Spinal cord (tissue), 10 donors: Measurements from ENCODE around the gene SIGLEC12. TPM values are rescaled to one million over a fixed set of nuclear protein-coding genes. Genes with fewer than 3 reads are reported as not detected.

Experiments used
- DNase-seq, 6 donors: peaks; one replicate each; pipeline versions ENCODE4 v3.0.0 to v3.0.0-alpha.2; 2013 to 2015; ENCODE audit warnings: low spot score in 6 of 6, low read depth in 4 of 6
- H3K27ac ChIP-seq: one replicate; pipeline ENCODE4 v1.5.1; 2013; ENCODE audit warnings: low read depth, low read length, control low read depth
- H3K27me3 ChIP-seq: one replicate; pipeline ENCODE4 v1.6.1; 2013; ENCODE audit warnings: low read length; ENCODE audit not compliant: control insufficient read depth, insufficient read depth
- H3K36me3 ChIP-seq: one replicate; pipeline ENCODE4 v1.6.1; 2013; ENCODE audit warnings: low read length; ENCODE audit not compliant: control insufficient read depth, insufficient read depth
- H3K4me1 ChIP-seq: one replicate; pipeline ENCODE4 v1.6.1; 2013; ENCODE audit warnings: low read length; ENCODE audit not compliant: control insufficient read depth, insufficient read depth
- H3K4me3 ChIP-seq: one replicate; pipeline ENCODE4 v1.5.1; 2013; ENCODE audit warnings: low read depth, low read length, control low read depth
- H3K9me3 ChIP-seq: one replicate; pipeline ENCODE4 v1.6.1; 2013; ENCODE audit warnings: low read length; ENCODE audit not compliant: control insufficient read depth, insufficient read depth
- WGBS: methylation state at CpG from one replicate; pipeline ENCODE4 v1.1.5; 2013; ENCODE audit warnings: missing lambda C conversion rate; ENCODE audit not compliant: insufficient coverage; 5-methylcytosine and 5-hydroxymethylcytosine counted together
- polyA plus RNA-seq, 2 donors: library from polyadenylated mRNA; unstranded; fragments of 120-200 nt; gene quantifications; one replicate each; pipeline ENCODE4 v1.2.1, GENCODE V29; 2013; ENCODE audit not compliant: insufficient read length in 2 of 2
- total RNA-seq, 2 donors: library from RNA; depleted of rRNA in 1 of 2; stranded (reverse); fragments of 120-200 nt in 1 of 2; fragments of >200 nt in 1 of 2; gene quantifications; one replicate each; pipeline versions ENCODE4 v1.2.3 to v1.2.4, GENCODE V29; 2013 to 2014
- donor health status: healthy.

SIGLEC12 gene
- total and polyA plus RNA-seq, 4 donors: 0.06 TPM; not detected in 3

GRCh38 chr19:51544038-51544437 lies 42.4 kb upstream of the SIGLEC12 start:
- peaks cover 9% of the 10 kb centered on the region for H3K27me3 ChIP-seq
- H3K4me3 ChIP-seq: no peak overlapping the region
- 93% methylated on average over 3 of the region's 6 CpGs for WGBS

GRCh38 chr19:51542699-51543098 lies 41.1 kb upstream of the SIGLEC12 start:
- WGBS: 67% methylated on average over 4 of the region's 5 CpGs
- DNase-seq: no peak
- H3K27me3 ChIP-seq: peaks cover 10% of the 10 kb centered on the region
- no peaks in the 10 kb centered on the region for H3K36me3 ChIP-seq
- no peaks in the 10 kb centered on the region for H3K9me3 ChIP-seq
- H3K27ac ChIP-seq: no peak overlapping the region
- no peak overlapping the region for H3K4me3 ChIP-seq
- H3K4me1 ChIP-seq: no peaks in the 10 kb centered on the region

More at GRCh38 chr19:51544038-51544437, 42.4 kb upstream of the SIGLEC12 start:
- Histone ChIP-seq H3K4me1 (no peaks in the 10 kb centered on the region), H3K27ac (no peak overlapping the region), H3K36me3 (no peaks in the 10 kb centered on the region), H3K9me3 (no peaks in the 10 kb centered on the region)
- DNase-seq: no peak

DNA sequence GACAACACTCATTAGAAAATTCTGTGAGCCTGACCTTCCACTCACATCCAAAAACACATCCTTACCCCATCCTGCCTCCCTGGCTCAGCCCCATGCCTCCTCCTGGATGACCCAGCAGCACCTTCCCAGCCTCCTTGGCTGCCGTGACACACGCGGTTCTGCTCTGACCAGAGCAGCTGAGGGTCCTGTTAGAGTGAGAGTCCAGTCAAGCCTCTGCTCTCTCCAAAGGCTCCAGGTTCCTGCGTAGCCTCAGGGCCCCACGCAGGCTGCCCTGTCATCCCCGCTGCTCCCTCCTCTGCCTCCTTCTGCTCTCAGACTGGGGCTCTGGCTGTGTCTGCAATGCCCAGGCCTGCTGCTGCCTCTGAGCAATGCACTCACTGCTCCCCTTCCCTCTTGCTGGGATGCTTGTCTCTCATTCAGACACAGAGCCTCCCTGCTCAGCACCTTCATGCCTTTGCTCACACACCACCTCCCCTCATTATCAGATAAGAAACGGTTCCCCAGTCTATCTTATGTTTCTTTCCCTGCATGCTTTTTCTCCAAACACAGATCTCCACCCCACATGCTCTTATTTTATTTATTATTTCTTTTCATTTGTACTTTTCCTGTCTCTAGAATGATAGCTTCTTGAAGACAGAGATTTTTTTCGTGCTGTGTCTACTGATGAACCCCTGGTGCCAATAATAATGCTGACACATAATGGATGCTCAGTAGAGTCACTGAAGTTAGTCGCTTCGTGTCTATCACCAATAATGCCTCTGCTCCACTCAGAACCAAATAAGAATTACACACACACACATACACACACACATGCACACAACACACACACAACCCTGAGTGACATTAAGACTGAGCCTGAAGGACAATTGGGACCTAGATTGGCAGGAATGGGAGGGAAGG lies 40.1 kb upstream of the SIGLEC12 start:
- H3K4me1 ChIP-seq: no peaks in the 10 kb centered on the region
- H3K4me3 ChIP-seq: no peak overlapping the region
- peaks cover 15% of the 10 kb centered on the region for H3K27me3 ChIP-seq
- no peak for DNase-seq
- 66% methylated on average over 7 of the region's 10 CpGs for WGBS
- H3K9me3 ChIP-seq: no peaks in the 10 kb centered on the region
- no peaks in the 10 kb centered on the region for H3K36me3 ChIP-seq
- no peak overlapping the region for H3K27ac ChIP-seq

- H3K4me1 ChIP-seq: no peaks in the 10 kb centered on the region
- H3K36me3 ChIP-seq: no peaks in the 10 kb centered on the region
- H3K9me3 ChIP-seq: no peaks in the 10 kb centered on the region
- WGBS: 96% methylated on average over 3 of the region's 4 CpGs
- H3K4me3 ChIP-seq: no peak overlapping the region
- H3K27ac ChIP-seq: no peak overlapping the region
- peaks cover 15% of the 10 kb centered on the region for H3K27me3 ChIP-seq
- DNase-seq: no peak
These were observed 38.3 kb upstream of the SIGLEC12 start for GRCh38 chr19:51539821-51540366.

GRCh38 chr19:51535535-51535934 lies 33.9 kb upstream of the SIGLEC12 start:
- H3K9me3 ChIP-seq: no peaks in the 10 kb centered on the region
- no peaks in the 10 kb centered on the region for H3K4me1 ChIP-seq
- H3K27me3 ChIP-seq: peaks cover 22% of the 10 kb centered on the region
- H3K36me3 ChIP-seq: no peaks in the 10 kb centered on the region
- no peak for DNase-seq
- H3K27ac ChIP-seq: no peak overlapping the region
- H3K4me3 ChIP-seq: no peak overlapping the region
- no CpG with 5 or more reads among the region's 1 CpG for WGBS

GRCh38 chr19:51531349-51532315 lies 30.0 kb upstream of the SIGLEC12 start, which contains the start of gene SIGLEC6:
TSS of gene SIGLEC6 (minus strand) at chr19:51531670. CDS start at chr19:51531648, 22 bp downstream.
- Histone ChIP-seq H3K27me3 (peaks cover 23% of the 10 kb centered on the region), H3K4me3 (no peak within 1 kb of the TSS), H3K27ac (no peak within 1 kb of the TSS), H3K36me3 (no peaks in the 10 kb centered on the region), H3K4me1 (no peaks in the 10 kb centered on the region), H3K9me3 (no peaks in the 10 kb centered on the region)
- 26% methylated on average over 22 of the region's 25 CpGs for WGBS
- DNase-seq: peak in 1 of 6 donors; percentile 13

DNA sequence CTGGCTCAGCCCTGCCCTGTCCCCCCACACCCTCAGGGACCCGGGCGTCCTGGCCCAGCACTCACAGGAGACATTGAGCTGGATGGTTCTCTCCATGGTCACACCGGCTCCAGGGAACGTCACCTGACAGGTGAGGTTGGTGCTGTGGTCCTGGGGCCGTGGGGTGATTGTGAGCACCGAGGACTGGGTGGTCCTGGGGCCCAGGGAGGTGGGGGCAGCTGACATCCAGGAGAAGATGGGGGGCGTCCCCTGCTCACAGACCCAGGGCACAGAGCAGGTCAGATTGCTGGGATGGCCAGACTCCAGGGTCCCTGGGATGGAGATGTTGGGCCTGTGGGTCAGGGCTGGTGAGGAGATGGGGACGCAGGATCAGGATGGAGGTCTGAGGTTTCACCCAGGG lies 29.0 kb upstream of the SIGLEC12 start:
- Histone ChIP-seq H3K27me3 (peaks cover 23% of the 10 kb centered on the region), H3K27ac (no peak overlapping the region)
- WGBS: 82% methylated on average over 6 of the region's 8 CpGs

GRCh38 chr19:51529301-51529700 lies 27.7 kb upstream of the SIGLEC12 start:
- Histone ChIP-seq H3K4me1 (no peaks in the 10 kb centered on the region), H3K27ac (no peak overlapping the region), H3K36me3 (no peaks in the 10 kb centered on the region), H3K9me3 (no peaks in the 10 kb centered on the region), H3K27me3 (peaks cover 23% of the 10 kb centered on the region), H3K4me3 (no peak overlapping the region)
- WGBS: 50% methylated on average over 1 of the region's 2 CpGs
- no peak for DNase-seq

More for the DNA sequence above, 29.0 kb upstream of the SIGLEC12 start:
- no peaks in the 10 kb centered on the region for H3K36me3 ChIP-seq
- no peak for DNase-seq
- no peaks in the 10 kb centered on the region for H3K4me1 ChIP-seq
- no peak overlapping the region for H3K4me3 ChIP-seq
- no peaks in the 10 kb centered on the region for H3K9me3 ChIP-seq

DNA sequence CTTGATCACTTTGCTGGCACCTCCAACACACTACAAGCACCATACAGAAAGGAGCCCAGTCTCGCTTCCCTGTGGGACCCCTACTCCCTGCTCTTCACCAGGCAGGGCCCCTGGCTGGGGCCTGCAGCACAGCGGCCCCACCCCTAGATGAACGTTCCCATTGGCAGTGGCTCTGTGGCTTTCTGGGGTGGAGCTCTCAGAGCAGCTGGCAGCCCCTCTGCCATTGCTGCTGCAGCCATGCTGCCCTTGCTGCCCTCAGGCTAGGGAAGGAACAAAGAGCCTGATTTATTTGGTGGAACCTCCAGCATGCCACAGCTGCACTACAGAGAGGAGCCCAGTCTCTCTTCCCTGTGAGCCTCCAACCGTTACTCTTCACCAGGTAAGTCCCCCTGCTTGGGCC lies 24.1 kb upstream of the SIGLEC12 start:
- H3K27me3 ChIP-seq: peaks cover 12% of the 10 kb centered on the region
- H3K9me3 ChIP-seq: no peaks in the 10 kb centered on the region
- H3K36me3 ChIP-seq: no peaks in the 10 kb centered on the region
- no peaks in the 10 kb centered on the region for H3K4me1 ChIP-seq
- WGBS: 63% methylated on average over 4 of the region's 4 CpGs
- no peak overlapping the region for H3K27ac ChIP-seq
- no peak overlapping the region for H3K4me3 ChIP-seq
- no peak for DNase-seq
